ENCODE measurements around the gene SRD5A1.

Gene SRD5A1

DNA sequence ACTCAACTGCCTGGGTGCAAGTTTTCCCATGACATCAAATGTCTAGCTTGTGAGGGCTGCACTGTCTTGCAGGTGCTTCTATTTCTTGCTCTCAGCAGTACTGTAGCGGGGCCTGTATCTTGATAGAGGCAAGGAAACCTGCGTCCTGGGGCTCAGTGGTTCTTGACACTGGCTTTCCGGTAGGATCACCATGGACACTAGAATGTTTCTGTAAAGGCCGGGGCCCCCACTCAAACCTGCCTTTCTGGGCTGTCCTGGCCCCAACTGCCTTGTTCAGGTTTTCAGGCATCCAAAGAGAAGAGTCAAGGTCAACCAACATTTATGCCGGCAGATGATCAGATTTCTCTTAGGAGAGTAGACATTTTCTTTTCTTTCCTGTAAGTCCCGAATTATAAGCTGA is 53.3 kb downstream of the SRD5A1 start:
- no peak for DNase-seq (ENCODE audit: low spot score)

DNA sequence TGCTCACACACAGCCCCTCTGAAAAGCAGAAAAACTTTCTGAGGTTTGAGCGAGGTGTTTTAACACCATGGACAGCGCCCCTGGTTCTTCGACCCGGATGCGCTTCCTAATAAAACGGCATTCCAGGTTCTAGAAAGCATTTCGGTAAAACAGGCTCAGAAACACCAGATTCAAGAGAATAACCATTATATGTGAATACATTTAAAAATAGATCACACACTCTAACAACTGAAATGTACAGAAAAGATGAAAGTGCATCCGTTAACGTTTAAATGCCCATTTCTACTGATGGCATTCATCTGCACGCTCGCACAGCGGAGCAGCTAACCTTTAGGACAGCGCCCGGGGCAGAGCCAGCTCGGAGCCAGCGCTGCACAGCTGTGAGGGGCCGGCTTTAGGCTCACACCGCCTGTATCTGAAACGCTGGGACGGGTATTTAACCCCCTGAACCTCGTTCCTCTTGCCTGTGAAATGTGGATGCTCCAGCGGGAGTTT is 53.7 kb downstream of the SRD5A1 start:
- DNase-seq (ENCODE audit: low spot score): no peak

DNA sequence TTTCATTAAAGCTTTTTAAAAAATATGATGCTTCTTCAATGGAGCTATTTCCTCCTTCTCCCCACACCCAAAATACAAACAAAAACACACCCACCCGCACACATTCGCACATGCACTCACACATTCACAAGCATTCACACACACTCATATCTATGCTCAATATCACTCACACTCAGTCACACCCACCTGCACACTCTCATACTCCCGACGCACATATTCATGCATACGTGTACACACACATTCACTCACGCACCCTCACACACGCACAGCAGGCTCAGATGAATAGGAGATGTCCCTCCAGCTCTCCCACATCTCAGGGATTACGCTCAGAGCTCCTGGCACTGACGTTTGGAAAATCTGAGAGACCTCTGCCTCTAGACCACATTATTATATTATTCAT is 54.3 kb downstream of the SRD5A1 start:
- DNase-seq (ENCODE audit: low spot score): no peak

DNA sequence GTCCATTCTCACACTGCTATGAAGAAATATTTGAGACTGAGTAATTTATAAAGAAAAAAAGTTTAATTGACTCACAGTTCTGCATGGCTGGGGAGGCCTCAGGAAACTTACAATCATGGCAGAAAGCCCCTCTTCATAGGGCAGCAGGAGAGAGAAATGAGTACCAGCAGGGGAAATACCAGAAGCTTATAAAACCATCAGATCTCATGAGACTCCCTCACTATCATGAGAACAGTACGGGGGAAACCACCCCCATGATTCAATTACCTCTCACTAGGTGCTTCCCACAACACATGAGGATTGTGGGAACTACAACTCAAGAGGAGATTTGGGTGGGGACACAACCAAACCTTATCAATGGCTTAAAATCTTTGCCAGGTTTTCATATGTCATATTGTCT is 59.7 kb downstream of the SRD5A1 start:
- no peak for DNase-seq (ENCODE audit: low spot score)

DNA sequence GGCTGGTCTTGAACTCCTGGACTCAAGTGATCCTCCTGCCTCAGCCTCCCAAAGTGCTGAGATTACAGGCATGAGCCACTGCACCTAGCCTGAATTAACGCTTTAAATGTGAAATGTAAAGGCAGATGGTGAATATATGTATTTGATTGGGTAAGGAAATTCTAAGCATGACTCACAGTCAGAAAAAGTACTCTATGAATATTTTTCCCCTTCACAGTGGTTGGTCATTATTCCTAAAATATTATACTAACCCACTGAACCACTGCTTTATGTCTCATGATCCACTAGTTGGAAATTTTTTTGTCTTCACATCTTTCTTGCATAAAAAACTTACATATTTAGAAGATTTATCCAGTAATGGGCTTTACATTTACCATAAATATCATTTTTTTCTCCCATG is 65.5 kb downstream of the SRD5A1 start:
- DNase-seq (ENCODE audit: low spot score): no peak

DNA sequence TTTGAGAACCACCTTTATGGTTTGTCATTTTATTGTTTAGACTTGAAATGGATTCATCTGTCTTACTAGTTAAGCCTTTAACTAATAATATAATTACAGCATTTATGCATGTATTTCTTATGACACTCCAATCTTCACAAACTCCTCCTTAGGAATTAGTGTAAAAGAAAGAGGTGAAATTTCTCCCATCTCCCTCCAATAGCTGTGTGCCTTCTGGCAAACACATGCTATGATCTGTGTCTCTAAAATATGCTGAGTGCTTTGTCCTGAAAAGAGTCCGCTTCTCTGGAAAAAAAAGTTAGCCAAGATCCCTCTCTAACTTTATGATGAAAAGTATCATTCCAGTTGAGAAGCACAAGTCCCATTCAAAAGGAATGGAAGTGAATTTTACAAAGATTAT is 66.1 kb downstream of the SRD5A1 start:
- DNase-seq (ENCODE audit: low spot score): no peak

DNA sequence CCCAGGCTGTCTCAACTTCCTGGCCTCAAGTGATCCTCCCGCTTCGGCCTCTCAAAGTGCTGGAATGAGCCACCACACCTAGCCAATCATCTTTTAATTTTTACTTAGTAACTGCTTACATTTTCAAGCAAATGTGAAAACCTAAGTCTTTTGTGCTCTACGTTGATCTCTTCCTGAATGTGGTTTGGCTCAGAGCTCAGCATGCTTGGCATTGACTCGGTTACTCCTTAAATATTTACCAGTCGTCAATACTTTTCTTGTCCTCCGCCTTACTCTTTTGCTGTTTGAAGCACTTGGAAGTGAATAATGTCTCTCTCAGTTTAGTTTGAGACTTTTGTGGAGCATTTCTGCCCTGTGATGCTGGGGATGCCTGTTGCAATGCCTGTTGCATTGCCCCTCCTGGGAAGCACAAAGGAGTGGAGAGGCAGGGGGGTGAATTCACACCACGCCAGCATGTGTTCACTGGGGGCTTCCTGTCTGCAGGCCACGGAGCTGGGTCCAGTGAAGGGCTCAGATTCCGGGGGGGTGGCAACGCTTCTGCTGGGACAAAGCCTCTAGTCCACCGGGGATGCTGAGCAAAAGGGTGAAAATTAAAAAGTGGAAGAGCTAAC is 66.9 kb downstream of the SRD5A1 start:
- DNase-seq (ENCODE audit: low spot score): no peak

DNA sequence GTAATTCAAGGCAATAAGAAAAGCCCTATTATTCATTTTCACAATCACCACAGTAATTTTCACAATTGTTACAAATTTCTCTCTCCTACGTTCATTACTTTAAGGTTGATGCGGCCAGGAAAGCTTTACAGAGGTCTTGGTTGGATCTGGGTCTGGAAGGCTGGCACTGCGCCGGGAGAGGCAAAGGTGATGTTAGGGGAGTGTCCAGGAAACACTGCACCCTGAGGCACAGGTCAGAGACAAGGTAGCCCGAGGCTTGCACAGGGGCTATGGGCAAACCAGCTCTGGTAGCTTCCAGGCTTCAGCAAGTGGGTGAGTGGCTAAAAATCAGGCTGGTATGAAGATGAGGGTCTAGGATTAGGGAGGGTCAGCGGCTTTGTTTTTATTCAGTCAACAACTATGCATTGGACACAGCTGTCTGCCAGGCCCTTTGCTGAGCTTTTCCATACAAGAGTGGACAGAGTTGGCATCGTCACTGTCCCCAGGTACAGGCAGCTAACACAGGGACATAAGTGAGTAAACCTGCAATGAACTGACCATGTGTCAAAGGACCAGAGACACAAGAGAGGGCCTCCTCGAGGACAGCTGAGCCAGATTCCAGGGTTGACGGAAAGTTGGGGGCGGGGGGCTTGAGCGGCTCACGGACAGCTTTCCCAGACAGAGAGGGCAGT is 67.6 kb downstream of the SRD5A1 start:
- no peak for DNase-seq (ENCODE audit: low spot score)

DNA sequence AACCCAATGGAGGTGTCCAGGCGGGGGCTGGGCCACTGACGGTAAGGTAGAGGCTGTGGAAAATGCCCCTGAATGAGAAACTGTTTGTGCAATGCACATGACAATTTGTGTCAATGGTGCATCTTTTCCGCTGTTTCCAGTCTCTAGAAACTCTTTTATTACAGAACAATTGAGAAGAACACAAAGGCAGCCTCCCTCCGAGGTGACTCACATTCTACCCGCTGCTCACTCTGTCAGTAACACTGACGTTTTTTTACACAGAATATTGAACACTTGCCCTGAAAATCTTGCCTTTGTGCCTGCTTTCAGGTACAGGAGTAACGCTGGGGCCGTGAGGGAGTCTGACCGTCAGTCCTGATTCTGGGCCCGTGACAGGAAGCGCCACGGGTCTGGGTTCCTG is 68.3 kb downstream of the SRD5A1 start:
- no peak for DNase-seq (ENCODE audit: low spot score)

DNA sequence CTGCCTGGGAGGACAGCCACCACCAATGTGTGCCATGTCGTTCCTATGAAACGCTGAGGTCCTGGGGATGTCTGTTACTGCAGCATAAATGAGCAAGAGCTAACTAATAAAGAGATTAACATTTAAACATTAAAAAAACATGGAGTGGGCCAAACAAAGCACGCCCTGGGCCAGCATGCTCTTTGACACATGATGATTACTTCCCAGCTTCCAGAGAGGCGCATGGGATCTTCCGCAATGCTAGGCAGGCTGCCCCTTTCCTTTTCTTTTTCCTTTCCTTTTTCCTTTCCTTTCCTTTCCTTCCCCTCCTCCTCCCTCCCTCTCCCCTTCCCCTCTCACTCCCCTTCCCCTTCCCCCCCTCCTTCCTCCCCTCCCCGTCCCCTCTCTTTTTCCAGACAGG is 69.4 kb downstream of the SRD5A1 start:
- DNase-seq (ENCODE audit: low spot score): no peak

DNA sequence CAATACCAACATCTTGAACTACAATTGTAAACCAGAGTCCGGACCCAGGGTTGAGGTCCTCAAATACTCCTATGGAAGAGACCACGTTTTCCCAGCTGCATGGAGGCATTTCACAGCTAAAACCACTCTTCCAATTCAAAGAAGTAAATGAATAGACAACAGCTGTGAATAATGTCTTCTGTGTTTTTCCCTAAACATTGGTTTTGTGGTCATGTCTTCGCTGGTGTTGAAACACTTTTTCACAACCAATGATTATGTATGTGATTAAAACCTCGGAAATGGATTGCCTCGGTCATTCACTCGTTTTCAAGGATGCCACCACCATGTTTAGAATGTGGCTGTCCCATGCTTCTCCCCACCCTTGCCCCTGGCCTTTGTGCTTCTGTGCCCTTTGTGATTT is 70.6 kb downstream of the SRD5A1 start:
- no peak for DNase-seq (ENCODE audit: low spot score)

DNA sequence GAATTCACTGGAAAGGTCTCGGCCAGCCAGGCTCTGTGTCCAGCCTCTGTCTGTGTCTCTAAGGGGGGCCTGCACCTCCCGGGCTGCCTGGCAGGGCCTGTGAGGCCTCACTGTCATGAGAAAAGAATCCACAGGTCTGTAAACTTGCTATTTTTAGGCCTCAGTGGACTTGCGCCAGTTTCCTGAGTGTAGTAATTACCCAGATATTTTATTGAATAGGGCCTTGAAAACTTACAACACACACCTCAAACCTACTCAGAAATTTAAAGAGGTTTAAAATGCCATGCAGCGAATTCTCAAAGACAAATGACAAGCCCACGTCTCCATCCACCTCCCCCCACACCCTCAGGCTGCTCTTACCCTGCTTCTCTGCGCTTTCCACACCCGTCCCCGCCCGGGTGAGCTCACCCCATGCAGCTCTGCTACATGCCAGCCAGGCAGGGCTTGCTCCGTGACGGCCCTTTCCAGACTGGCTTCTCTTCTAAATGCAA is 71.2 kb downstream of the SRD5A1 start:
- no peak for DNase-seq (ENCODE audit: low spot score)

DNA sequence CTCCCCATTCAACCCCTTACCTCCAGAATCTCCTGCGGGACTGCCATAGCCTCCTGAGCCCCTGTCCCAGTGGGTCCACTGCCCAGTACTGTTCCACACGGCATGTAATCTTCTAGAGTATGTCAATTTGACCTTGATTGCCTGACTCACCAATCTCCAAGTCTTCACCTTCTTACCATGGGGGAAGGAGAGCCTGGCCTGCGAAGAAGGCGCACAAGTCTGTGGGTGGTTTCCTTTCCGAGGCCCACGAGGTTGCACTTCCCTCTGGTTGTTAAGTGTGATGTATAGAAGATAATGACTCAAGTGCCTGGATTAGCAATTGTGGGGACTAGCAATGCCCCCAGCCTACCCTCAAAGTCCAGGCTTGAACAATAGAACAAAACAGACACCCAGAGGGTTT is 71.8 kb downstream of the SRD5A1 start:
- no peak for DNase-seq (ENCODE audit: low spot score)

DNA sequence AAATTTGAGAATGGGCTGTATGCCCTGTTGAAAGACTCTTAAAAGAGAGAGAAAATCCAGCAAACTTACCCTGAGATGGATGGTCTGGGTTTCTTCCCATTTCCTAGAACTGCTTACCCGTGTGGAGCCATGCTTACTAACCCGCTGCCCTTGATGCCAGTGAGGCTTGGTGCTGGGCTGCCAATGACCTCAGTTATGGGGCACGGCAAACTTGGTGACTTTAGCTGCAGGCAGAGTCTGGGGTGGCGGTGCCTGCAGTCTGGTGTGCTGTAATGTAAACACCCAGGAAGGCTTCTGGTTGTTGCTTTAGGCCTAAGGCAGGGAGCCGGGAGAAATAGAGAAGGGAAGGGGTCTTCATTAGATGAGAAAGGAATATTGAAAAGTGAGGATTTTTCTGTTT is 72.7 kb downstream of the SRD5A1 start:
- DNase-seq (ENCODE audit: low spot score): no peak

DNA sequence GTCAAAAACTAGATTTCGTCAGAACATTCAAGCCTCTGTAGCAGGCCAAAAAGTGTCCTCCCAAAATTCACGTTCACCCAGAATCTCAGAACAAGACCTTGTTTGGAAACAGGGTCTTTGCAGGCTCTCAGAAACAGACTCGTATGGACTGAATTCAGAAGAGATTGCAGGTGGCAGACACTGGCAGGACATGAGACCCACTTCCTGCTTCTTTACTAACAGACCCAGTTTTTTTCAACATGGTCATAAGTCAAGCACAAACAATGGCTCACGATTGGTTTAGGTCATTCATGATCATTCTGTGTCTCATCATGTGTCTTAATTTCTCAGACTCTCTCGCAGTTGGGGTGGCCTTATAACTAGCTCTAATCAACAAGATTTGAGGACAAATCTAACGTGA is 74.6 kb downstream of the SRD5A1 start:
- DNase-seq (ENCODE audit: low spot score): no peak

DNA sequence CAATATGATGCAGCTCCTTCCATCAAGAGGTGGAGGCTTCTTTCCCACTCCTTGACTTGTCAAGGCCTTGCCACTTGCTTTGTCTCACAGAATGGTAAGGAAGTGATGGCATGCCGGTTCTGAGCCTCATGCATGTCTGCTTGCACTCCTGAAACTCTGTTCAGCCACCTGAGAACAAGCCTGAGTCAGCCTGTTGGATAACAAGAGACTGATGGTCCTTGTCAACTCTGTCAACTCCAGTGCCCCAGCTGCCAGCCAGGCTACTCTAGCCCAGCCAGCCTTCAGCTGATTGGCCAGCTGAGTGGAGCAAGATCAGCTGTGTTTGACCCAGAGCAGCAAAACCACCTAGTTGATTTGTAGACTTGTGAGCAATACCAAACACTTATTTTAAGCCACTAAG is 75.6 kb downstream of the SRD5A1 start:
- DNase-seq (ENCODE audit: low spot score): no peak

DNA sequence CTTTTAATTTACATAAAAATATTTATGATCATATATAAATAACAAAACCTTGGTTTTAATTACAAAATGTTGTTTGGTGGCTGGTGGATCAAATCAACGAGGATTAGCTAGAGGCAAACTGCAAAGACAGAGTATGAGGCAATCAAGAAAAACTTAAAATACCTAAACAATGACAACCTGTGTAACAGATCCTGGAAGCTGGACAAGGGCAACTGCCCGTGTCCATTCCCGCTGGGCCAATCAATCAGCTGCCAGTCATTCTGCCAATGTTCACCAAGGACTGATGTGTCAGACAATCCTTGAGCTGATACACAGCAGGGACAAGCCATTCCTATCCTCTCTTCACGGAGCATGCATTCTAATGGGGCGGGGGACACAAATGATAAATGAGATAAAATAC is 76.8 kb downstream of the SRD5A1 start:
- no peak for DNase-seq (ENCODE audit: low spot score)

DNA sequence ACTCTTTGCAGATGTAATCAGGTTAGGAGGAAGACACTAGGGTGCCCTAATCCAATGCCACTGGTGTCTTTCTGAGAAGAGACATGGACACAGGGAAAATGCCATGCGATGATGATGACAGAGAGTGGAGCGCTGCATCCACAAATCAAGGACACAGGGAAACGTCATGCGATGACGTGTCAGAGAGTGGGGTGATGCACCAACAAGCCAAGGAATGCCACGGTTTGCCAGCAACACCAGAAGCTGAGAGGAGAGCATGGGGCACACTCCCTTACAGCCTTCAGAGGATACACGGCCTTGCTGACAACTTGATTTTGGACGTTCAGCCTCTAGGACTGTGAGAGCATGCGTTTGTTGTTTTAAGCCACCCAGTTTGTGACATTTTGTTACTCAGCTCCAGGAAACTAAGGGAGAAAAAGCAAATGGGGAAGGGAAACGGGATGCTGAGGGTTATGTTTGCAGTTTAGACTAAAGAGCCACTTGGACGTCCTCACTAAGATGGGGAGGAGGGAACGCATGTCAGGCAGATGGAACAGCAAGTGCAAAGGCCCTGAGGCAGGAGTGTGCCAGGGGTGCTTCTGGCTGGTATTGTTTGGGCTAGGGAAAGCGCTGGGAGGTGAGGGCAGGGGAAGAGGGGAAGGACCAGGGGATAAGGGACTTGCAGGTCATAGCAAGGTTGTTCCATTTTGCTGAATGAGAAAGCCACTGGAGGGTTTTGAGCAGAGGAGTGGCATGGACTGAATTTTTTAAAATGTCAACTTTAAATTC is 77.5 kb downstream of the SRD5A1 start:
- DNase-seq (ENCODE audit: low spot score): no peak

DNA sequence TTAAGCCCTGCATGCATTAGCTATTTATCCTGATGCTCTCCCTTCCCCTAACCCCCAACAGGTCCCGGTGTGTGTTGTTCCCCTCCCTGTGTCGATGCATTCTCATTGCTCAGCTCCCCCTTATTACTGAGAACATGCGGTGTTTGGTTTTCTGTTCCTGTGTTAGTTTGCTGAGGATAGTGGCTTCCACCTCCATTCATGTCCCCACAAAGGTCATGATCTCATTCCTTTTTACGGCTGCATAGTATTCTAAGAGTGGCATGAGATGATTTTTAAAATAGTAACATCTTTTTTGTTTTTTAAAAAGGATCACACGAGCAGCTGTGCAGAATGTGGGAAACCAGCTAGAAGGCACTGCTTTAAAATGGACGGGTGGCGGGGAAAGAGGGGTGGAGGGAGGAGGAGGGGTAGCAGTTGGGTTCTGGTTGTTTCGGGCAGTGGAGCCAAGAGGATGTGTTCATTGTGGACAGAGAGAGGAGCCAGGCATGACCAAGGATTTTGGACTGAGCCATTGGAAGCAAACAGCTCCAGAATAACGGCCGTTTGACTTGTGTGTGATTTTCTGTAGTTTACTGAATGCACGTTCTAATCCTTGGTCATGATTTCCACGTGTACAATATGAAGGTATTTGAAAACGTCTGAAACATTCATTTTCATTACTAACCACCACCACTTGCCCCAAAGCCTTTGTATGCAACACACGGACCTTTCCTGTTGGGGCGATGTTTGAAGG is 78.3 kb downstream of the SRD5A1 start:
- DNase-seq (ENCODE audit: low spot score): no peak

DNA sequence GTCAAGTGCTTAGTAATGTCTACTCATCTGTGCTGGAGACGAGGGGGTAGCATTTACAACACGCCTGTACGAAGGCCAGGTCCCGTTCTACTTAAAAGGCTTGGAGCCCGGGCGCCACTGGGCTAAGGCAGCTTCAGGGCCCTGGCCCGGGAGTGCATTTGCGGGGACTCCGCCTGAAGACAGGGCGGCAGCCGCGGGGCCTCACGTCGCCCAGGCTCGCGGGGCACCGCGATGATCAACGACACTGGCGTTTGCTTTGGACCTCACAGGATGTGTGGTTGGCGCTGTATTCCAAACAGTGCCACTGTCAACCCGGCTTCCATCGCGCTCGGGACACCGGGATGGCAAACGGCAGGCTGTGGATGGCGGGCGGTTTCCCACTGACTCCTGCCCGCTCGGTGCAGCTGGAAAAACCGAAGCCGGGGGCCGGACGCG is 78.9 kb downstream of the SRD5A1 start:
- DNase-seq (ENCODE audit: low spot score): peak; percentile 32

DNA sequence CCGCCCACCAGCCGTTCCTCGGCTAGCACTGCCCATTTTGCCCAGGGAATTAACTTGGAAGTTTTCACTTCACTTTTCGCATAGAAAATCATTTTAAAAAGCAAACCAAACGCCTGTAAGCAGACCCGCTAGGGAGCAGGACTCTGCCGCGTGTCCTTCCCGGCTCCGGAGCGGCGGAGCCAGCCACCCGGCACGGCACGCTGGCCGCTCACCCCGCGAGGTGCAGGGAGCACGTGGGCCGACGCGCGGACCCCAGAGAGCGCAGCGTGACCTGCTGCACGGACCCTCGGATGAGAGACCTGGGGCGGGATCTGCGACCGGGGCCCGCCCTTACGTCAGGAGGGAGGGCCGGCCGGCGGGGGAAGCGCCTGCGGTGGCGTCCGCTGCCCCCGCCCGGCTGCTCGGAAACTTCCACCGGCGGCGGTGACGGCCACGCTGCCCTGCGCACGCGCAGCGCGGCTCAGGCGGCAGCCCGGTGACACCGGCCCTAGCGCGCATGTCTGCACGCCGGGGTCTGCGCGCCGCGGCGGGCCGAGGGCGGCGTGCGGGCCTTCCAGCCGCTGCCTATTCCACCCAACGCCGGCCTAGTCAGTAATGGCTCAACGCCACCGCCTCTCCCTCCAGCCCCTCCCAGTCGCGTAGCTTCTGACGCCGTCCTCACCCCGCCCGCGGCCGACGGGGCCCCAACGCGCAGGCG is 79.5 kb downstream of the SRD5A1 start:
- peak; percentile 97 for DNase-seq (ENCODE audit: low spot score)

All from CD4-positive, alpha-beta T cell treated with Interleukin-15 for 4 hours (primary cell).